ENCODE results near the gene C19orf73. TPM values are rescaled to one million over a fixed set of nuclear protein-coding genes. Genes with fewer than 3 reads are reported as not detected.

Gene C19orf73
- total and polyA plus RNA-seq, 2 experiments from 2014 or later: 8.1 to 9.1 TPM

DNA sequence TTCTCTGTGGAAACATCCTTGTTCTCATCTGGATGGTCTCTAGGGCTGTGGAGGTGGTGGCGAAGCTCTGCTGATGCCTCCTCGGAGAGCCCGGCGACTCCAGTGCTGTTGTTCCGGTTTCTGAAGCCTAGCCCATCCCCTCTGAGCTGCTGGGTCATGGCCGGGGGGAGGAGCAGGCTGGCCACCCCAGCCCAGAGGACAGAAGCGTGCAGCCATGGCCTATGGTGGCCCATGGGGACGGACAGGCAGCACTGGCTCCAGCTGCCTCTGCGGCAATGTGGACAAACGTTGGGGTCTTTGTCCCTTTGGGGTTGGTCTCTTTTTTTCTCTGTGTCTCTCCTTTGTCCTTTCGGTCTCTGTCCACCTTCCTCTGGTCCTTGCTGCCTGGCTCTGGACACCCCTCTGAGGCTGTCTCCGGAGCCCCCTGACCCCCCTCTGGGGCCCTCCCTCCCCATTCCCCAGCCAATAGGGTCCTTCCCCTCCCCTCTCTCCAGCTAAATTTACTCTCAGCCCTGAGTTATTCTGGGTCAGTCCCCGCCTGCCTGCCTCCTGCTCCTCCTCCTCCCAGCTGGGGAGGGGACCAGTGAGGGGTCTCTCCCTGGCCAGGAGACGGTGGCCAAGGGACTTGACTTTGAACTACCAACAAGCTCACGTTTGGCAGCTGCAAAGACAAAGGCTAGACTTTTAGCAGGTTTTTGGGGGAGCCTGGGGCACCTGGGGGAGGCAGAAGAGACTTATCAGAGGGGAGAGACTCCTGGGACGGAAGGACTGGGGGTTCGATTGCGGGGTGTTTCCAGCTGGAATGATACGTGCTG lies 36.3 kb upstream of the C19orf73 start, which contains the start of gene HRC:
Gene HRC, minus strand, starts transcription at position 392 of the 815 bp plus-strand sequence. Its CDS starts 159 bp downstream, at position 233.
- peaks cover 39% of the 10 kb centered on the region for H3K4me1 Mint-ChIP-seq
- peaks cover 30% of the 10 kb centered on the region for H3K27me3 Mint-ChIP-seq (ENCODE audit: insufficient read depth, low read depth, poor library complexity)
- Histone ChIP-seq H3K4me3 (peak within 1 kb of the TSS; percentile 39), H3K79me2 (replicated peaks; ENCODE audit: insufficient read depth) (no peaks in the 10 kb centered on the region), H3K9me2 (ENCODE audit: insufficient read depth) (peaks cover 12% of the 10 kb centered on the region), H3K4me1 (ENCODE audit: insufficient read depth) (peaks cover 14% of the 10 kb centered on the region), H3K36me3 (ENCODE audit: insufficient read depth) (no peaks in the 10 kb centered on the region), H3K27ac (ENCODE audit: low read depth) (no peak within 1 kb of the TSS), H3K27me3 (ENCODE audit: insufficient read depth) (peaks cover 13% of the 10 kb centered on the region), H2AFZ (no peak within 1 kb of the TSS), H3K4me2 (peak within 1 kb of the TSS; percentile 72), H3F3A (replicated peaks; ENCODE audit: low read depth) (peaks cover 5% of the 10 kb centered on the region; the same call in 1 of the 2 replicates), H4K20me1 (replicated peaks; ENCODE audit: insufficient read depth) (no peaks in the 10 kb centered on the region)
- TF ChIP-seq REST (IDR thresholded peaks at IDR 0.05; ENCODE audit: unreplicated experiment) (no peak), STAT1 (IDR thresholded peaks at IDR 0.05; ENCODE audit: unreplicated experiment) (no peak), ZNF331 (CRISPR knock-in tag; IDR thresholded peaks at IDR 0.05; ENCODE audit: low read depth) (no peak)
- peak; percentile 36 for DNase-seq (ENCODE audit: low spot score)
- peaks cover 12% of the 10 kb centered on the region for H3K9me3 Mint-ChIP-seq
- peaks cover 11% of the 10 kb centered on the region; the same call in 2 of the 3 replicates for H3K36me3 Mint-ChIP-seq (ENCODE audit: low read depth)
- peak within 1 kb of the TSS; percentile 30 for H3K4me3 Mint-ChIP-seq
- no peak within 1 kb of the TSS for H3K27ac Mint-ChIP-seq
- ATAC-seq: no peak

- H3K27me3 ChIP-seq (ENCODE audit: insufficient read depth): peaks cover 13% of the 10 kb centered on the region
- peaks cover 14% of the 10 kb centered on the region for H3K4me1 ChIP-seq (ENCODE audit: insufficient read depth)
- H3K27ac ChIP-seq (ENCODE audit: low read depth): no peak overlapping the region
- H3K9me3 Mint-ChIP-seq: peaks cover 12% of the 10 kb centered on the region
- H3K4me3 ChIP-seq: no peak overlapping the region
- H3K9me2 ChIP-seq (ENCODE audit: insufficient read depth): peaks cover 12% of the 10 kb centered on the region
- H2AFZ ChIP-seq: no peak overlapping the region
- no peaks in the 10 kb centered on the region for H3K79me2 ChIP-seq (replicated peaks; ENCODE audit: insufficient read depth)
- H4K20me1 ChIP-seq (replicated peaks; ENCODE audit: insufficient read depth): no peaks in the 10 kb centered on the region
- ATAC-seq (no peak), DNase-seq (ENCODE audit: low spot score) (no peak)
- H3K4me1 Mint-ChIP-seq: peaks cover 39% of the 10 kb centered on the region
- H3F3A ChIP-seq (replicated peaks; ENCODE audit: low read depth): peaks cover 13% of the 10 kb centered on the region
- peaks cover 11% of the 10 kb centered on the region; the same call in 2 of the 3 replicates for H3K36me3 Mint-ChIP-seq (ENCODE audit: low read depth)
- no peak overlapping the region for H3K4me2 ChIP-seq
- H3K27me3 Mint-ChIP-seq (ENCODE audit: insufficient read depth, low read depth, poor library complexity): peaks cover 32% of the 10 kb centered on the region
- H3K27ac Mint-ChIP-seq: no peak overlapping the region
- peak overlapping the region; percentile 16; the same call in 1 of the 3 replicates for H3K4me3 Mint-ChIP-seq
- no peaks in the 10 kb centered on the region for H3K36me3 ChIP-seq (ENCODE audit: insufficient read depth)
- TF ChIP-seq JUNB (IDR thresholded peaks at IDR 0.05; ENCODE audit: unreplicated experiment): no peak
- TF ChIP-seq POLR2AphosphoS5 (IDR thresholded peaks at IDR 0.05; ENCODE audit: low read depth): no peak
- no peak for TF ChIP-seq NANOG (IDR thresholded peaks at IDR 0.05; ENCODE audit: borderline replicate concordance)
- TF ChIP-seq REST (IDR thresholded peaks at IDR 0.05; ENCODE audit: unreplicated experiment): no peak
- no peak for TF ChIP-seq EZH2 (IDR thresholded peaks at IDR 0.05; ENCODE audit: low read depth, unreplicated experiment)
- no peak for TF ChIP-seq CREB1 (CRISPR knock-in tag; IDR thresholded peaks at IDR 0.05; ENCODE audit: low read depth)
- TF ChIP-seq, protein P1, sequence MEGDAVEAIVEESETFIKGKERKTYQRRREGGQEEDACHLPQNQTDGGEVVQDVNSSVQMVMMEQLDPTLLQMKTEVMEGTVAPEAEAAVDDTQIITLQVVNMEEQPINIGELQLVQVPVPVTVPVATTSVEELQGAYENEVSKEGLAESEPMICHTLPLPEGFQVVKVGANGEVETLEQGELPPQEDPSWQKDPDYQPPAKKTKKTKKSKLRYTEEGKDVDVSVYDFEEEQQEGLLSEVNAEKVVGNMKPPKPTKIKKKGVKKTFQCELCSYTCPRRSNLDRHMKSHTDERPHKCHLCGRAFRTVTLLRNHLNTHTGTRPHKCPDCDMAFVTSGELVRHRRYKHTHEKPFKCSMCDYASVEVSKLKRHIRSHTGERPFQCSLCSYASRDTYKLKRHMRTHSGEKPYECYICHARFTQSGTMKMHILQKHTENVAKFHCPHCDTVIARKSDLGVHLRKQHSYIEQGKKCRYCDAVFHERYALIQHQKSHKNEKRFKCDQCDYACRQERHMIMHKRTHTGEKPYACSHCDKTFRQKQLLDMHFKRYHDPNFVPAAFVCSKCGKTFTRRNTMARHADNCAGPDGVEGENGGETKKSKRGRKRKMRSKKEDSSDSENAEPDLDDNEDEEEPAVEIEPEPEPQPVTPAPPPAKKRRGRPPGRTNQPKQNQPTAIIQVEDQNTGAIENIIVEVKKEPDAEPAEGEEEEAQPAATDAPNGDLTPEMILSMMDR (conservative IDR thresholded peaks at IDR 0.05; ENCODE audit: low read depth in 2 of 2): no peak
- TF ChIP-seq ZNF331 (CRISPR knock-in tag; IDR thresholded peaks at IDR 0.05; ENCODE audit: low read depth): no peak
- TF ChIP-seq ZNF114 (CRISPR knock-in tag; IDR thresholded peaks at IDR 0.05): no peak
- no peak for TF ChIP-seq ETS1 (IDR thresholded peaks at IDR 0.05)
Measured at GRCh38 chr19:49154279-49154678, 35.3 kb upstream of the C19orf73 start.

Data from GM23338 (cell line).